HCT116 (cell line): Measurements from ENCODE around the gene TMC1.
A peak's percentile ranks its signal among the peaks of the same experiment; 100 is the strongest.

Source experiments
- CEBPB ChIP-seq: IDR thresholded peaks from 2 replicates; pipeline ENCODE4 v1.6.1; 2012; ENCODE audit warnings: low read depth
- ELF1 ChIP-seq: IDR thresholded peaks from 2 replicates; pipeline ENCODE4 v1.6.1; 2012; ENCODE audit warnings: low read depth, borderline replicate concordance
- MAX ChIP-seq: IDR thresholded peaks from 2 replicates; pipeline ENCODE4 v1.6.1; 2012
- POLR2A ChIP-seq: IDR thresholded peaks from 2 replicates; pipeline ENCODE4 v1.7.0; 2011; ENCODE audit warnings: borderline replicate concordance; ENCODE audit not compliant: insufficient read depth, insufficient read length; ENCODE audit errors: extremely low read depth
- RAD21 ChIP-seq: IDR thresholded peaks from 2 replicates; pipeline ENCODE4 v1.6.1; 2012; ENCODE audit warnings: low read depth, mild to moderate bottlenecking
- REST ChIP-seq: IDR thresholded peaks from 2 replicates; pipeline ENCODE4 v1.6.1; 2012; ENCODE audit warnings: low read depth

- TF ChIP-seq POLR2A: no peak
- no peak for TF ChIP-seq REST
- TF ChIP-seq RAD21: no peak
- no peak for TF ChIP-seq CEBPB
- peak; percentile 5; the same call in 1 of the 2 replicates for TF ChIP-seq MAX
- no peak for TF ChIP-seq ELF1
Observed at GRCh38 chr9:72527801-72528195, 6.4 kb downstream of the TMC1 start.
